B cell (primary cell): ENCODE data around the gene FAM107B. TPM values are rescaled to one million over a fixed set of nuclear protein-coding genes. Genes with fewer than 3 reads are reported as not detected.
A peak's percentile ranks its signal among the peaks of the same experiment; 100 is the strongest.

Source experiments
- ATAC-seq: fragments of 200-7000 bp; cut with Tn5 transposase; one replicate; pipeline ENCODE4 v1.10.0; 2021; ENCODE audit warnings: low read depth, mild to moderate bottlenecking, moderate number of reproducible peaks, moderate library complexity
- CTCF ChIA-PET: fragments of 350-600 bp; sonication (Branson Sonifier 250); formaldehyde crosslinking; loops from one replicate; lab custom pipeline; 2021; ENCODE audit warnings: antibody characterized with exemption, inconsistent platforms; lab: Charles Lee
- POLR2A ChIA-PET: fragments of 350-600 bp; sonication (Branson Sonifier 250); formaldehyde crosslinking; loops from one replicate; lab custom pipeline; 2021; ENCODE audit warnings: antibody characterized with exemption; lab: Charles Lee
- DNase-seq: peaks from one replicate; pipeline ENCODE4 v3.0.0; 2013
- H2AFZ ChIP-seq: 2 replicates; pipeline ENCODE4 v1.6.1; 2012; ENCODE audit warnings: mild to moderate bottlenecking, low read depth, low read length; ENCODE audit not compliant: insufficient read depth, poor library complexity, severe bottlenecking
- H3K27ac ChIP-seq, 2 donors: 1 replicate in 1 of 2; 2 replicates in 1 of 2; pipeline ENCODE4 v1.5.1; 2012 to 2013; ENCODE audit warnings: low read length in 2 of 2, mild to moderate bottlenecking in 2 of 2, moderate library complexity in 1 of 2
- H3K27me3 ChIP-seq, 4 experiments: fragments of 200-600 bp in 1 of 4; sonication (generic) in 1 of 4; replicated peaks in 1 of 4; 1 replicate in 2 of 4; 2 replicates in 2 of 4; pipeline versions ENCODE4 v1.6.1 to v1.7.0; 2013 to 2016; ENCODE audit warnings: low read length in 3 of 4, mild to moderate bottlenecking in 2 of 4, mixed read lengths in 1 of 4, moderate library complexity in 1 of 4; ENCODE audit not compliant: insufficient read depth in 4 of 4, control insufficient read depth in 3 of 4; ENCODE audit errors: control extremely low read depth in 1 of 4
- H3K36me3 ChIP-seq, 2 experiments: replicated peaks in 1 of 2; 1 replicate in 1 of 2; 2 replicates in 1 of 2; pipeline versions ENCODE4 v1.6.1 to v1.7.1; 2013; ENCODE audit warnings: low read length in 1 of 2; ENCODE audit not compliant: insufficient read depth in 2 of 2, control insufficient read depth in 1 of 2; ENCODE audit errors: control extremely low read depth in 1 of 2, extremely low read depth in 1 of 2
- H3K4me1 ChIP-seq, 2 donors: fragments of 200-600 bp in 1 of 2; sonication (generic) in 1 of 2; 1 replicate in 1 of 2; 2 replicates in 1 of 2; pipeline versions ENCODE4 v1.5.1 to v1.6.1; 2013 to 2017; ENCODE audit warnings: low read length in 2 of 2; ENCODE audit not compliant: control insufficient read depth in 2 of 2, insufficient read depth in 2 of 2
- H3K4me2 ChIP-seq: replicated peaks from 2 replicates; pipeline ENCODE3; 2012; ENCODE audit warnings: mild to moderate bottlenecking, low read depth, low read length; ENCODE audit not compliant: poor library complexity, severe bottlenecking
- H3K4me3 ChIP-seq, 5 experiments: fragments of 200-600 bp in 1 of 5; sonication (generic) in 1 of 5; 1 replicate in 3 of 5; 2 replicates in 2 of 5; pipeline versions ENCODE4 v1.5.1 to v1.7.0; 2011 to 2016; ENCODE audit warnings: low read length in 4 of 5, mild to moderate bottlenecking in 4 of 5, low read depth in 2 of 5, control low read depth in 1 of 5, moderate library complexity in 1 of 5; ENCODE audit not compliant: insufficient read depth in 1 of 5; ENCODE audit errors: control extremely low read depth in 1 of 5, extremely low read depth in 1 of 5
- H3K79me2 ChIP-seq: fragments of 200-600 bp; sonication (generic); one replicate; pipeline ENCODE4 v1.6.0; 2016; ENCODE audit warnings: low read length; ENCODE audit not compliant: control insufficient read depth, insufficient read depth
- H3K9ac ChIP-seq: fragments of 200-600 bp; sonication (generic); 2 replicates; pipeline ENCODE4 v1.6.1; 2017; ENCODE audit warnings: mild to moderate bottlenecking, low read length, moderate library complexity
- H3K9me3 ChIP-seq, 3 donors: one replicate each; pipeline versions ENCODE4 v1.6.1 to v1.7.1; 2013; ENCODE audit warnings: low read length in 2 of 3; ENCODE audit not compliant: control insufficient read depth in 2 of 3, insufficient read depth in 1 of 3; ENCODE audit errors: control extremely low read depth in 1 of 3
- H4K20me1 ChIP-seq: 2 replicates; pipeline ENCODE4 v1.6.0; 2012; ENCODE audit warnings: mild to moderate bottlenecking, low read length; ENCODE audit not compliant: insufficient read depth, control insufficient read depth, poor library complexity, severe bottlenecking
- H3K27ac Mint-ChIP-seq: one replicate; pipeline ENCODE4 v1.8.0; 2021; ENCODE audit warnings: mixed read lengths
- H3K27me3 Mint-ChIP-seq: one replicate; pipeline ENCODE4 v1.8.0; 2021; ENCODE audit warnings: mixed read lengths
- H3K4me1 Mint-ChIP-seq: one replicate; pipeline ENCODE4 v1.8.0; 2021; ENCODE audit warnings: mixed read lengths
- H3K4me3 Mint-ChIP-seq: one replicate; pipeline ENCODE4 v1.8.0; 2021; ENCODE audit warnings: mixed read lengths
- H3K9me3 Mint-ChIP-seq: one replicate; pipeline ENCODE4 v1.8.0; 2022; ENCODE audit warnings: mixed read lengths; ENCODE audit not compliant: insufficient read depth
- CTCF ChIP-seq: fragments of 200-600 bp; IDR thresholded peaks from one replicate; pipeline ENCODE4 v1.8.0; 2022; ENCODE audit warnings: antibody characterized with exemption, mild to moderate bottlenecking
- EZH2 ChIP-seq: IDR thresholded peaks from 2 replicates; pipeline ENCODE4 v1.6.1; 2012; ENCODE audit warnings: borderline replicate concordance, low read depth, mild to moderate bottlenecking, moderate library complexity, low read length; ENCODE audit not compliant: insufficient read depth, poor library complexity, severe bottlenecking
- WGBS: methylation state at CpG from one replicate; pipeline ENCODE4 v1.1.5; 2013; ENCODE audit warnings: missing lambda C conversion rate; ENCODE audit not compliant: insufficient coverage; 5-methylcytosine and 5-hydroxymethylcytosine counted together
- intact Hi-C: fragments of 100-400 bp; cut with micrococcal nuclease; formaldehyde crosslinking; loops from one replicate; pipeline ENCODE4 v1.10.0; 2022
- polyA plus RNA-seq: library from polyadenylated mRNA; depleted of rRNA; stranded (reverse); fragments of >200 nt; gene quantifications from 2 replicates; pipeline ENCODE4 v1.2.3, GENCODE V29; 2012
- total RNA-seq, 2 donors: library from RNA; stranded (reverse); fragments of 120-200 nt in 1 of 2; gene quantifications; 1 replicate in 1 of 2; 2 replicates in 1 of 2; pipeline versions ENCODE4 v1.2.3 to v1.2.4, GENCODE V29; 2013 to 2022

Gene FAM107B
- total and polyA plus RNA-seq, 2 donors (not counting 1 experiment from before 2014, with no cell fraction given): 31.9 to 318 TPM

GRCh38 chr10:14753441-14753840 lies 21.3 kb downstream of the FAM107B start:
- no peaks in the 10 kb centered on the region for H3K27me3 ChIP-seq
- no peak overlapping the region for H3K27ac ChIP-seq
- H3K9ac ChIP-seq: no peak overlapping the region
- WGBS: no CpG with 5 or more reads among the region's 1 CpG
- no peaks in the 10 kb centered on the region for H3K9me3 Mint-ChIP-seq
- no peak overlapping the region for H2AFZ ChIP-seq
- no peaks in the 10 kb centered on the region for H4K20me1 ChIP-seq
- POLR2A ChIA-PET: interaction anchor here (7.6 kb wide), 1 partner anchor 12 kb away, joined by 54 read pairs; no protein-coding TSS in a partner anchor
- DNase-seq (no peak), ATAC-seq (no peak)
- H3K9me3 ChIP-seq: no peaks in the 10 kb centered on the region
- H3K27me3 Mint-ChIP-seq: no peaks in the 10 kb centered on the region
- CTCF ChIA-PET: interaction anchor here (0.6 to 5.1 kb wide), 4 partner anchors 10 to 216 kb away, joined by 3 to 47 read pairs (median 6); no protein-coding TSS in a partner anchor
- H3K4me3 ChIP-seq: no peak overlapping the region
- H3K4me1 ChIP-seq: peaks cover 40 to 44% of the 10 kb centered on the region in 2 donors
- no peak for TF ChIP-seq CTCF
- no peak for TF ChIP-seq EZH2
- peak overlapping the region; percentile 79 for H3K27ac Mint-ChIP-seq
- no peaks in the 10 kb centered on the region for H3K36me3 ChIP-seq
- H3K4me2 ChIP-seq: no peak overlapping the region
- H3K4me1 Mint-ChIP-seq: peaks cover 52% of the 10 kb centered on the region
- no peak overlapping the region for H3K4me3 Mint-ChIP-seq
- peaks cover 8% of the 10 kb centered on the region for H3K79me2 ChIP-seq
- intact Hi-C loops: loop anchor here (5.0 kb wide), 3 partner anchors 46 to 124 kb away; partner anchors contain the start of genes CDNF, HSPA14, MSANTD7 and SUV39H2

- DNase-seq (no peak), ATAC-seq (no peak)
- Histone ChIP-seq H3K9me3 (no peaks in the 10 kb centered on the region), H3K9ac (peak overlapping the region; percentile 45), H3K4me3 (peak overlapping the region in 1 of 5 experiments; percentile 11), H3K79me2 (peaks cover 8% of the 10 kb centered on the region), H3K4me2 (peak overlapping the region; percentile 64), H3K27me3 (no peaks in the 10 kb centered on the region), H3K36me3 (no peaks in the 10 kb centered on the region), H3K27ac (peak overlapping the region; percentile 84 to 96), H2AFZ (peak overlapping the region; percentile 60), H4K20me1 (no peaks in the 10 kb centered on the region), H3K4me1 (peaks cover 48 to 58% of the 10 kb centered on the region in 2 donors)
- no peaks in the 10 kb centered on the region for H3K9me3 Mint-ChIP-seq
- peak overlapping the region; percentile 81 for H3K4me3 Mint-ChIP-seq
- peak overlapping the region; percentile 98 for H3K27ac Mint-ChIP-seq
- intact Hi-C loops: loop anchor here (1.0 to 5.0 kb wide), 7 partner anchors 12 to 125 kb away; partner anchors contain the start of genes CDNF, HSPA14, MSANTD7 and SUV39H2
- WGBS: 89% methylated on average over 1 of the region's 1 CpG
- POLR2A ChIA-PET: interaction anchor here (1.4 to 7.6 kb wide), 5 partner anchors 10 to 103 kb away, joined by 3 to 54 read pairs (median 7); partner anchors contain the start of genes CDNF, HSPA14 and MSANTD7
- H3K27me3 Mint-ChIP-seq: no peaks in the 10 kb centered on the region
- CTCF ChIA-PET: interaction anchor here (1.3 to 5.1 kb wide), 6 partner anchors 9 to 144 kb away, joined by 6 to 47 read pairs (median 9); no protein-coding TSS in a partner anchor
- no peak for TF ChIP-seq CTCF
- TF ChIP-seq EZH2: no peak
- peaks cover 61% of the 10 kb centered on the region for H3K4me1 Mint-ChIP-seq
Observed at GRCh38 chr10:14751921-14752320, 22.8 kb downstream of the FAM107B start.
